ENCODE results near the gene POLR3B. TPM values are rescaled to one million over a fixed set of nuclear protein-coding genes. Genes with fewer than 3 reads are reported as not detected.

The POLR3B gene
- total and polyA plus RNA-seq, 2 experiments from 2014 or later, result 4.0 to 14.6 TPM

DNA sequence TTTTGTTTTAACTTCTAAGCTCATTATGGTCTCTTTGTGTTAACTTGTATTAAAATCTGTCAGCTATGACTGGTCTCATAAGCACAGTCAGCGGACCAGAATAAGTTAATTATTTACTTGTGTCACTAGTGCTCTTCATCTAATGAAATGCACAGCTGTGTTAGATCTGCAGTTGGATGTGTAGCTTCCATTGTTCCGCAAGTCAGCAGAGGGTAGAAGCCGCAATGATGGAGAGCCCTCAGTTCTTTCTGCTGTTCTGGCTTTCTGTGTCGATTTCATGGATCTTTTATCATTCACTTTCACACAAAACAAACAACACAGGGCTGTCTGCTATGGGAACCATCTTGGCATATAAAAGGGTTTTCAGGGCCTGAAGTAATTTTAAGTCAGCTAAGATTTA, 136.0 kb downstream of the POLR3B start (continued):
- no peak for TF ChIP-seq ZNF462 (CRISPR knock-in tag; IDR thresholded peaks at IDR 0.05)
- TF ChIP-seq ZNF114 (CRISPR knock-in tag; IDR thresholded peaks at IDR 0.05), result no peak
- TF ChIP-seq STAT1 (IDR thresholded peaks at IDR 0.05; ENCODE audit: unreplicated experiment), result no peak
- TF ChIP-seq, protein P1, sequence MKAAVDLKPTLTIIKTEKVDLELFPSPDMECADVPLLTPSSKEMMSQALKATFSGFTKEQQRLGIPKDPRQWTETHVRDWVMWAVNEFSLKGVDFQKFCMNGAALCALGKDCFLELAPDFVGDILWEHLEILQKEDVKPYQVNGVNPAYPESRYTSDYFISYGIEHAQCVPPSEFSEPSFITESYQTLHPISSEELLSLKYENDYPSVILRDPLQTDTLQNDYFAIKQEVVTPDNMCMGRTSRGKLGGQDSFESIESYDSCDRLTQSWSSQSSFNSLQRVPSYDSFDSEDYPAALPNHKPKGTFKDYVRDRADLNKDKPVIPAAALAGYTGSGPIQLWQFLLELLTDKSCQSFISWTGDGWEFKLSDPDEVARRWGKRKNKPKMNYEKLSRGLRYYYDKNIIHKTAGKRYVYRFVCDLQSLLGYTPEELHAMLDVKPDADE (IDR thresholded peaks at IDR 0.05), result no peak
- TF ChIP-seq EZH2phosphoT487 (IDR thresholded peaks at IDR 0.05; ENCODE audit: unreplicated experiment), result no peak

GRCh38 chr12:106495354-106495965, 137.9 kb downstream of the POLR3B start:
- TF ChIP-seq ZNF462 (CRISPR knock-in tag; IDR thresholded peaks at IDR 0.05), result no peak
- TF ChIP-seq CTCF (conservative IDR thresholded peaks at IDR 0.05; ENCODE audit: low read depth in 2 of 2), result no peak
- Mint-ChIP-seq H3K4me3 (no peak overlapping the region), H3K36me3 (ENCODE audit: low read depth) (no peaks in the 10 kb centered on the region; the same call in 1 of the 3 replicates), H3K4me1 (peaks cover 28% of the 10 kb centered on the region), H3K9me3 (no peaks in the 10 kb centered on the region), H3K27me3 (ENCODE audit: insufficient read depth, low read depth, poor library complexity) (no peaks in the 10 kb centered on the region), H3K27ac (no peak overlapping the region)
- Histone ChIP-seq H3K27ac (ENCODE audit: low read depth) (no peak overlapping the region), H3K4me3 (no peak overlapping the region), H3K9me2 (ENCODE audit: insufficient read depth) (no peaks in the 10 kb centered on the region), H3K36me3 (ENCODE audit: insufficient read depth) (no peaks in the 10 kb centered on the region), H4K20me1 (replicated peaks; ENCODE audit: insufficient read depth) (no peaks in the 10 kb centered on the region), H3K27me3 (ENCODE audit: insufficient read depth) (no peaks in the 10 kb centered on the region), H3K4me2 (no peak overlapping the region), H3K79me2 (replicated peaks; ENCODE audit: insufficient read depth) (no peaks in the 10 kb centered on the region), H2AFZ (no peak overlapping the region), H3K4me1 (ENCODE audit: insufficient read depth) (peaks cover 23% of the 10 kb centered on the region), H3F3A (replicated peaks; ENCODE audit: low read depth) (no peaks in the 10 kb centered on the region)
- no peak for DNase-seq (ENCODE audit: low spot score)
- peak; percentile 57 for ATAC-seq

Data from GM23338 (cell line).